CD14-positive monocyte (primary cell): ENCODE measurements around the gene SKIDA1. TPM values are rescaled to one million over a fixed set of nuclear protein-coding genes. Genes with fewer than 3 reads are reported as not detected.

ENCODE experiments used
- DNase-seq, 3 donors: peaks; one replicate each; pipeline ENCODE4 v3.0.0-alpha.2; 2011 to 2022
- H2AFZ ChIP-seq: 2 replicates; pipeline ENCODE4 v1.6.0; 2012; ENCODE audit warnings: mild to moderate bottlenecking, low read depth, low read length, inconsistent platforms; ENCODE audit not compliant: insufficient read depth, poor library complexity, severe bottlenecking
- H3K27ac ChIP-seq, 2 donors: 1 replicate in 1 of 2; 2 replicates in 1 of 2; pipeline ENCODE4 v1.5.1; 2012 to 2013; ENCODE audit warnings: low read length in 2 of 2, control low read depth in 1 of 2, inconsistent platforms in 1 of 2, low read depth in 1 of 2, mild to moderate bottlenecking in 1 of 2
- H3K27me3 ChIP-seq, 2 donors: one replicate each; pipeline versions ENCODE4 v1.6.0 to v1.6.1; 2011 to 2013; ENCODE audit warnings: low read length in 2 of 2; ENCODE audit not compliant: control insufficient read depth in 2 of 2, insufficient read depth in 2 of 2
- H3K36me3 ChIP-seq, 2 donors: replicated peaks in 1 of 2; 1 replicate in 1 of 2; 2 replicates in 1 of 2; pipeline versions ENCODE4 v1.5.1 to v1.6.1; 2012 to 2013; ENCODE audit warnings: low read length in 2 of 2, control low read depth in 1 of 2, inconsistent platforms in 1 of 2, mild to moderate bottlenecking in 1 of 2; ENCODE audit not compliant: insufficient read depth in 2 of 2, control insufficient read depth in 1 of 2
- H3K4me1 ChIP-seq, 2 donors: 1 replicate in 1 of 2; 2 replicates in 1 of 2; pipeline versions ENCODE4 v1.5.1 to v1.6.1; 2012 to 2013; ENCODE audit warnings: low read length in 2 of 2, control low read depth in 1 of 2, inconsistent platforms in 1 of 2, mild to moderate bottlenecking in 1 of 2, moderate library complexity in 1 of 2; ENCODE audit not compliant: insufficient read depth in 2 of 2, control insufficient read depth in 1 of 2
- H3K4me2 ChIP-seq: replicated peaks from 2 replicates; pipeline ENCODE3; 2012; ENCODE audit warnings: low read length, moderate library complexity, mild to moderate bottlenecking; ENCODE audit not compliant: poor library complexity, severe bottlenecking; ENCODE audit errors: extremely low read depth
- H3K4me3 ChIP-seq, 3 experiments: fragments of 200-600 bp in 1 of 3; sonication (generic) in 1 of 3; replicated peaks in 1 of 3; 1 replicate in 2 of 3; 2 replicates in 1 of 3; pipeline ENCODE4 v1.5.1; 2011 to 2013; ENCODE audit warnings: low read length in 3 of 3, mild to moderate bottlenecking in 3 of 3, control low read depth in 2 of 3, low read depth in 2 of 3, inconsistent platforms in 1 of 3, moderate library complexity in 1 of 3
- H3K79me2 ChIP-seq: 2 replicates; pipeline ENCODE4 v1.6.0; 2012; ENCODE audit warnings: mild to moderate bottlenecking, control low read depth, inconsistent platforms, low read length, moderate library complexity; ENCODE audit not compliant: insufficient read depth
- H3K9ac ChIP-seq: 2 replicates; pipeline ENCODE4 v1.6.0; 2017; ENCODE audit warnings: low read length, mild to moderate bottlenecking; ENCODE audit not compliant: insufficient read depth, poor library complexity, severe bottlenecking
- H3K9me3 ChIP-seq, 2 donors: replicated peaks in 1 of 2; 1 replicate in 1 of 2; 2 replicates in 1 of 2; pipeline versions ENCODE4 v1.5.1 to v1.6.1; 2012 to 2013; ENCODE audit warnings: low read length in 2 of 2, control low read depth in 1 of 2; ENCODE audit not compliant: control insufficient read depth in 1 of 2, insufficient read depth in 1 of 2
- H4K20me1 ChIP-seq: 2 replicates; pipeline ENCODE4 v1.6.0; 2012; ENCODE audit warnings: mild to moderate bottlenecking, low read length, control low read depth, moderate library complexity; ENCODE audit not compliant: insufficient read depth
- H3K27ac Mint-ChIP-seq, 7 donors: one replicate each; pipeline ENCODE4 v1.8.0; 2020; ENCODE audit warnings: mild to moderate bottlenecking in 7 of 7, mixed read lengths in 7 of 7, moderate library complexity in 6 of 7, inconsistent platforms in 2 of 7
- H3K27me3 Mint-ChIP-seq, 3 donors: one replicate each; pipeline ENCODE4 v1.8.0; 2021 to 2022; ENCODE audit warnings: low read depth in 3 of 3, mild to moderate bottlenecking in 3 of 3, mixed read lengths in 3 of 3, moderate library complexity in 3 of 3, inconsistent platforms in 1 of 3
- H3K36me3 Mint-ChIP-seq, 2 donors: one replicate each; pipeline ENCODE4 v1.8.0; 2020; ENCODE audit warnings: mixed read lengths in 2 of 2, inconsistent platforms in 1 of 2, mild to moderate bottlenecking in 1 of 2
- H3K4me1 Mint-ChIP-seq: one replicate; pipeline ENCODE4 v1.8.0; 2020; ENCODE audit warnings: mild to moderate bottlenecking, mixed read lengths
- H3K4me3 Mint-ChIP-seq, 2 donors: one replicate each; pipeline ENCODE4 v1.8.0; 2020; ENCODE audit warnings: mild to moderate bottlenecking in 2 of 2, mixed read lengths in 2 of 2, moderate library complexity in 1 of 2
- H3K9me3 Mint-ChIP-seq, 7 donors: one replicate each; pipeline ENCODE4 v1.8.0; 2020 to 2022; ENCODE audit warnings: mixed read lengths in 7 of 7, mild to moderate bottlenecking in 6 of 7, moderate library complexity in 6 of 7, inconsistent platforms in 2 of 7
- CTCF ChIP-seq: fragments of 200-600 bp; IDR thresholded peaks from one replicate; pipeline ENCODE4 v1.8.0; 2022; ENCODE audit warnings: antibody characterized with exemption, mild to moderate bottlenecking
- WGBS: methylation state at CpG from one replicate; pipeline ENCODE4 v1.1.5; 2013; ENCODE audit warnings: missing lambda C conversion rate; ENCODE audit not compliant: insufficient coverage; 5-methylcytosine and 5-hydroxymethylcytosine counted together
- intact Hi-C, 2 donors: fragments of 100-400 bp; cut with micrococcal nuclease; formaldehyde crosslinking; loops; one replicate each; pipeline versions ENCODE4 v1.15.0 to v1.15.1; 2023
- polyA plus RNA-seq, 3 donors: library from polyadenylated mRNA; depleted of rRNA in 1 of 3; unstranded in 2 of 3; stranded (reverse) in 1 of 3; fragments of 300-500 nt in 2 of 3; fragments of >200 nt in 1 of 3; fragmentation: Illumina TruSeq in 2 of 3; gene quantifications; 1 replicate in 2 of 3; 2 replicates in 1 of 3; pipeline ENCODE4 v1.2.3, GENCODE V29; 2012 to 2021

SKIDA1 gene
- polyA plus RNA-seq, 3 donors: 0.04 to 0.15 TPM; not detected in 1

DNA sequence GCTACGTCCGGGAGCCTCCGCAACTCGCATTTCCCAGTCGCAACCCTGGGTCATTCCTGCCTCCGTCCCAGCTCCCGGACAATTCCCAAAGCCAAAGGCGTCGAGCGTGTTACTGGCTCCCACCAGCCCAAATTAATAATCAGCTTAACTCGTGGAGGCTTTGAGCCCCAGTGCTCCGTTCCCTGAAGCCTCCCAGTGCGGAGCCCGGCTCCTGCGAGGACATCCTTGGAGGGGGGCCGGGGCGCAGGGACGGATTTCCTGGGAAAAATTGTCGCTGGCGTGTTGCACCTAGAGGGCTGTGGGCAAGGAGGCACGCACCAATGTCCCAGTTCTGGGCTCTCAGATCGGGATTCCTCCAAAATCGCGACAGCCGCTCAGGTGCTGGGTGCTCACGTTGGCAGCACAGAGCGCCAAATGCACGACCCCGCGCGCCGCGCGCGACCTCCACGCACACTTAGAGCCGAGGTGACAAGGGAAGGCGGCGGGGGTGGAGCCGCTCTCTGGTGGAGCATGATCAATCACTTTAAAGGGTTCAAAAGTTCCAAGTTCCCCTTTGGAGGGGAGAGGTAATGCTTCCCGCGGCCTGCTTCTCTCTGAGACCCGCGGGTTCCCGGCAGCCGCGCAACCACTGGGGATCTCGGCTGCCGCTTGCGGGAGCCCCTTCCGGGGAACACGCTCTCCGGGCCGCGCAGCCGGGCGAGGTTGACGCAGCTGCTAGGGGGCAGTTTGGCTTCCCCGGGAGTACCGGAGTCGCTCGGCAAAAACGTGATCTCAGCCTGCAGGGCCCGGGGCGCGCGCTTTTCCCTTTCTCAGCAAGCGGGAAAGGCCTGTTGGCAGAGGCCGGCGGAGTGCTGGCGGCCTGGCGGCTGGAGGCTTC is 25.5 kb downstream of the SKIDA1 start:
- Histone ChIP-seq H3K27me3 (peaks cover 28 to 62% of the 10 kb centered on the region in 2 donors), H2AFZ (peak overlapping the region; percentile 79), H3K9ac (no peak overlapping the region), H3K9me3 (peaks cover 0 to 6% of the 10 kb centered on the region in 2 donors), H3K36me3 (no peaks in the 10 kb centered on the region), H3K79me2 (no peaks in the 10 kb centered on the region), H3K4me1 (peaks cover 34 to 41% of the 10 kb centered on the region in 2 donors), H4K20me1 (no peaks in the 10 kb centered on the region), H3K4me3 (peak overlapping the region; percentile 1 to 63 (median 11)), H3K4me2 (peak overlapping the region; percentile 82), H3K27ac (no peak overlapping the region)
- Mint-ChIP-seq H3K36me3 (peaks cover 5 to 6% of the 10 kb centered on the region in 2 donors), H3K4me1 (peaks cover 27% of the 10 kb centered on the region), H3K4me3 (peak overlapping the region; percentile 62 to 64), H3K27me3 (peaks cover 49 to 70% (median 62%) of the 10 kb centered on the region in 3 donors), H3K9me3 (peaks cover 0 to 10% (median 6%) of the 10 kb centered on the region in 7 donors), H3K27ac (no peak overlapping the region)
- intact Hi-C loops: loop anchor here (5.0 to 10.0 kb wide), 3 partner anchors 175 to 1487 kb away; no protein-coding TSS in a partner anchor
- WGBS: 23% methylated on average over 67 of the region's 72 CpGs
- no peak for TF ChIP-seq CTCF
- peak in 2 of 3 donors; percentile 37 to 39 for DNase-seq

- intact Hi-C loops: loop anchor here in 1 of 2 donors (10.0 kb wide), 1 partner anchor 176 kb away; no protein-coding TSS in a partner anchor
- Mint-ChIP-seq H3K27me3 (peaks cover 52 to 77% (median 68%) of the 10 kb centered on the region in 3 donors), H3K4me1 (peaks cover 34% of the 10 kb centered on the region)
Observed at GRCh38 chr10:21498986-21499385, 26.5 kb downstream of the SKIDA1 start.

More at GRCh38 chr10:21498986-21499385, 26.5 kb downstream of the SKIDA1 start:
- H3K9ac ChIP-seq: no peak overlapping the region
- H3K27me3 ChIP-seq: peaks cover 28 to 70% of the 10 kb centered on the region in 2 donors
- DNase-seq: no peak
- no peaks in the 10 kb centered on the region for H4K20me1 ChIP-seq
- peaks cover 0 to 6% of the 10 kb centered on the region in 2 donors for H3K9me3 ChIP-seq
- H3K4me1 ChIP-seq: peaks cover 42 to 50% of the 10 kb centered on the region in 2 donors
- Mint-ChIP-seq H3K36me3 (peaks cover 5 to 6% of the 10 kb centered on the region in 2 donors), H3K4me3 (peak overlapping the region in 1 of 2 donors; percentile 62), H3K9me3 (peaks cover 0 to 10% (median 6%) of the 10 kb centered on the region in 7 donors), H3K27ac (no peak overlapping the region)
- no peak for TF ChIP-seq CTCF
- H3K4me3 ChIP-seq: no peak overlapping the region
- 100% methylated on average over 2 of the region's 8 CpGs for WGBS
- H3K4me2 ChIP-seq: no peak overlapping the region
- no peaks in the 10 kb centered on the region for H3K36me3 ChIP-seq
- no peak overlapping the region for H3K27ac ChIP-seq
- H2AFZ ChIP-seq: no peak overlapping the region
- no peaks in the 10 kb centered on the region for H3K79me2 ChIP-seq
